Panc1 (cell line): ENCODE results near the gene VWF. TPM values are rescaled to one million over a fixed set of nuclear protein-coding genes. Genes with fewer than 3 reads are reported as not detected.

Experiments
- ATAC-seq: fragments of 200-7000 bp; cut with Tn5 transposase; 2 replicates; pipeline ENCODE4 v1.9.1; 2020; ENCODE audit warnings: mild to moderate bottlenecking, moderate library complexity
- BruUV-seq: library from RNA; stranded (reverse); fragments of 400-500 nt; replicated peaks from 2 replicates; lab custom pipeline; 2021; lab: Mats Ljungman, UMichigan
- CTCF ChIA-PET: fragments of 300-600 bp; sonication (Branson Sonifier 250); formaldehyde crosslinking; loops from one replicate; lab custom pipeline; 2022; ENCODE audit warnings: antibody characterized with exemption; lab: Charles Lee
- POLR2A ChIA-PET: fragments of 300-600 bp; sonication (Branson Sonifier 250); formaldehyde crosslinking; loops from one replicate; lab custom pipeline; 2022; ENCODE audit warnings: antibody characterized with exemption; lab: Charles Lee
- DNase-seq: peaks from one replicate; pipeline ENCODE4 v3.0.0-alpha.2; 2010; ENCODE audit warnings: low read depth, low spot score
- H3K27ac ChIP-seq: 2 replicates; pipeline ENCODE4 v1.5.1; 2011; ENCODE audit warnings: mild to moderate bottlenecking, low read length, inconsistent platforms
- H3K27me3 ChIP-seq: fragments of 200-500 bp; sonication (Bioruptor generic); 2 replicates; pipeline ENCODE4 v1.6.0; 2014; ENCODE audit warnings: low read length, inconsistent platforms; ENCODE audit not compliant: control insufficient read depth, insufficient read depth
- H3K36me3 ChIP-seq: fragments of 200-500 bp; sonication (Bioruptor generic); 2 replicates; pipeline ENCODE4 v1.5.1; 2014; ENCODE audit warnings: inconsistent platforms, mild to moderate bottlenecking, low read length, moderate library complexity; ENCODE audit not compliant: control insufficient read depth, insufficient read depth
- H3K4me1 ChIP-seq: 2 replicates; pipeline ENCODE4 v1.5.1; 2011; ENCODE audit warnings: inconsistent platforms, mild to moderate bottlenecking, low read length, moderate library complexity; ENCODE audit not compliant: control insufficient read depth, insufficient read depth
- H3K4me3 ChIP-seq, 2 experiments: 2 replicates each; pipeline ENCODE4 v1.5.1; 2011 to 2012; ENCODE audit warnings: low read depth in 2 of 2, low read length in 2 of 2, mild to moderate bottlenecking in 2 of 2, inconsistent platforms in 1 of 2, moderate library complexity in 1 of 2
- H3K9me3 ChIP-seq: fragments of 200-500 bp; sonication (Bioruptor generic); 2 replicates; pipeline ENCODE4 v1.5.1; 2014; ENCODE audit warnings: low read depth, mild to moderate bottlenecking, inconsistent platforms, low read length, moderate library complexity; ENCODE audit not compliant: control insufficient read depth, insufficient read depth
- CTCF ChIP-seq: fragments of 450-650 bp; IDR thresholded peaks from 2 replicates; pipeline ENCODE4 v1.5.1; 2017; ENCODE audit warnings: mild to moderate bottlenecking
- POLR2AphosphoS5 ChIP-seq: IDR thresholded peaks from 2 replicates; pipeline ENCODE4 v1.6.1; 2012; ENCODE audit warnings: mild to moderate bottlenecking, low read depth, low read length, moderate library complexity
- REST ChIP-seq, 2 experiments: IDR thresholded peaks; 2 replicates each; pipeline ENCODE4 v1.6.1; 2011 to 2012; ENCODE audit warnings: low read depth in 2 of 2, control low read depth in 1 of 2, low read length in 1 of 2, mild to moderate bottlenecking in 1 of 2, moderate library complexity in 1 of 2; ENCODE audit not compliant: insufficient read depth in 1 of 2
- SIN3A ChIP-seq: IDR thresholded peaks from 2 replicates; pipeline ENCODE4 v1.6.1; 2012; ENCODE audit warnings: low read depth, mild to moderate bottlenecking, low read length, moderate library complexity, borderline replicate concordance; ENCODE audit not compliant: insufficient read depth
- TCF7L2 ChIP-seq: IDR thresholded peaks from 2 replicates; pipeline ENCODE4 v1.6.1; 2011; ENCODE audit warnings: mild to moderate bottlenecking, low read depth, low read length, inconsistent platforms
- in situ Hi-C: cut with HindIII; loops from 2 replicates; pipeline ENCODE4 v1.10.0; 2016; ENCODE audit warnings: low sequenced_read_pairs, low pct_unique_long_range_greater_than_20kb
- intact Hi-C: fragments of 100-400 bp; cut with micrococcal nuclease; formaldehyde crosslinking; loops from one replicate; pipeline ENCODE4 v1.10.0; 2022; ENCODE audit not compliant: unreplicated experiment
- total RNA-seq: library from RNA; stranded (reverse); gene quantifications from one replicate; pipeline ENCODE4 v1.2.1, GENCODE V29; 2021; ENCODE audit not compliant: unreplicated experiment

VWF gene
- total RNA-seq, 1 experiment from 2014 or later = 0.31 TPM

GRCh38 chr12:5909560-5909959 lies 214.9 kb downstream of the VWF start:
- POLR2A ChIA-PET = no interaction called here
- no peak for ATAC-seq
- intact Hi-C loops = no loop called here
- Histone ChIP-seq H3K9me3 (no peaks in the 10 kb centered on the region), H3K27me3 (no peaks in the 10 kb centered on the region), H3K27ac (no peak overlapping the region), H3K36me3 (no peaks in the 10 kb centered on the region), H3K4me3 (no peak overlapping the region), H3K4me1 (no peaks in the 10 kb centered on the region)
- TF ChIP-seq TCF7L2 (no peak), SIN3A (no peak), REST (IDR thresholded peaks at IDR 0.05; ENCODE audit: insufficient read depth in 1 of 2, low read depth in 2 of 2, low read length in 1 of 2) (no peak), CTCF (no peak)
- no peak for DNase-seq
- BruUV-seq = no TSS peak
- CTCF ChIA-PET = no interaction called here
- in situ Hi-C loops = no loop called here

GRCh38 chr12:5908251-5908650 lies 216.2 kb downstream of the VWF start:
- H3K4me1 ChIP-seq = no peaks in the 10 kb centered on the region
- POLR2A ChIA-PET = no interaction called here
- no peaks in the 10 kb centered on the region for H3K36me3 ChIP-seq
- H3K9me3 ChIP-seq = no peaks in the 10 kb centered on the region
- in situ Hi-C loops (no loop called here), intact Hi-C loops (no loop called here)
- no peak overlapping the region for H3K4me3 ChIP-seq
- no peak for ATAC-seq
- DNase-seq = no peak
- no peak for TF ChIP-seq TCF7L2
- TF ChIP-seq POLR2AphosphoS5 = no peak
- no peak for TF ChIP-seq REST (IDR thresholded peaks at IDR 0.05; ENCODE audit: insufficient read depth in 1 of 2, low read depth in 2 of 2, low read length in 1 of 2)
- no peak for TF ChIP-seq CTCF
- no peak overlapping the region for H3K27ac ChIP-seq
- no peaks in the 10 kb centered on the region for H3K27me3 ChIP-seq
- CTCF ChIA-PET = no interaction called here
- no TSS peak for BruUV-seq
